MM.1S (cell line): ENCODE measurements around the gene LRRC14B.

Source experiments
- DNase-seq: peaks from one replicate; pipeline ENCODE4 v3.0.0-alpha.2; 2015
- H2AFZ ChIP-seq: fragments of 300-600 bp; sonication (generic); 2 replicates; pipeline ENCODE4 v1.6.0; 2016; ENCODE audit warnings: antibody characterized with exemption, low read length
- H3F3A ChIP-seq: fragments of 300-600 bp; sonication (generic); 2 replicates; pipeline ENCODE4 v1.6.1; 2016; ENCODE audit warnings: mild to moderate bottlenecking, antibody characterized with exemption, low read length, moderate library complexity, mixed read lengths; ENCODE audit not compliant: insufficient read depth
- H3K27ac ChIP-seq: fragments of 300-600 bp; sonication (generic); 2 replicates; pipeline ENCODE4 v1.5.1; 2016; ENCODE audit warnings: mild to moderate bottlenecking, low read length
- H3K27me3 ChIP-seq: fragments of 300-600 bp; sonication (generic); replicated peaks from 2 replicates; pipeline ENCODE4 v1.6.0; 2016; ENCODE audit warnings: low read length; ENCODE audit not compliant: insufficient read depth
- H3K36me3 ChIP-seq: fragments of 300-600 bp; sonication (generic); replicated peaks from 2 replicates; pipeline ENCODE4 v1.6.1; 2016; ENCODE audit warnings: mild to moderate bottlenecking, low read length, mixed read lengths; ENCODE audit not compliant: insufficient read depth
- H3K4me1 ChIP-seq: fragments of 300-600 bp; sonication (generic); 2 replicates; pipeline ENCODE4 v1.6.1; 2016; ENCODE audit warnings: low read length, mixed read lengths
- H3K4me2 ChIP-seq: fragments of 300-600 bp; sonication (generic); 2 replicates; pipeline ENCODE4 v1.6.0; 2016; ENCODE audit warnings: low read depth, low read length
- H3K4me3 ChIP-seq: fragments of 300-600 bp; sonication (generic); 2 replicates; pipeline ENCODE4 v1.5.1; 2016; ENCODE audit warnings: low read length, mixed read lengths
- H3K79me2 ChIP-seq: fragments of 300-600 bp; sonication (generic); 2 replicates; pipeline ENCODE4 v1.6.1; 2016; ENCODE audit warnings: mixed run types, low read length, mixed read lengths
- H3K9ac ChIP-seq: fragments of 300-600 bp; sonication (generic); 2 replicates; pipeline ENCODE4 v1.6.1; 2016; ENCODE audit warnings: low read length, mixed read lengths
- H3K9me2 ChIP-seq: fragments of 300-600 bp; sonication (generic); replicated peaks from 2 replicates; pipeline ENCODE4 v1.6.1; 2016; ENCODE audit warnings: mild to moderate bottlenecking, low read length, mixed read lengths; ENCODE audit not compliant: insufficient read depth
- H3K9me3 ChIP-seq: fragments of 300-600 bp; sonication (generic); replicated peaks from 2 replicates; pipeline ENCODE4 v1.6.1; 2016; ENCODE audit warnings: mild to moderate bottlenecking, low read length, mixed read lengths; ENCODE audit not compliant: insufficient read depth
- H4K20me1 ChIP-seq: fragments of 300-600 bp; sonication (generic); 2 replicates; pipeline ENCODE4 v1.6.1; 2016; ENCODE audit warnings: mild to moderate bottlenecking, low read length, moderate library complexity, mixed read lengths; ENCODE audit not compliant: insufficient read depth
- EZH2 ChIP-seq: fragments of 300-600 bp; sonication (generic); optimal IDR thresholded peaks from 2 replicates; pipeline ENCODE3; 2017; ENCODE audit warnings: low read depth, mild to moderate bottlenecking, antibody characterized with exemption, low read length, mixed read lengths
- EZH2phosphoT487 ChIP-seq: fragments of 300-600 bp; sonication (generic); IDR thresholded peaks from 2 replicates; pipeline ENCODE4 v1.6.1; 2018; ENCODE audit warnings: antibody characterized with exemption, low read length
- TF ChIP-seq, protein P1 (sequence below): fragments of 300-600 bp; sonication (generic); IDR thresholded peaks from 2 replicates; pipeline ENCODE4 v1.5.1; 2016; ENCODE audit warnings: antibody characterized with exemption, low read length, mixed read lengths

LRRC14B gene

GRCh38 chr5:155651-156410, 35.5 kb upstream of the LRRC14B start:
- Histone ChIP-seq H3K79me2 (no peaks in the 10 kb centered on the region), H3K4me2 (no peak overlapping the region), H3K27ac (no peak overlapping the region), H3K36me3 (no peaks in the 10 kb centered on the region), H3F3A (no peaks in the 10 kb centered on the region), H3K4me1 (no peaks in the 10 kb centered on the region), H3K9me2 (no peaks in the 10 kb centered on the region), H3K9ac (no peak overlapping the region), H3K4me3 (no peak overlapping the region), H2AFZ (no peak overlapping the region), H4K20me1 (no peaks in the 10 kb centered on the region), H3K9me3 (no peaks in the 10 kb centered on the region), H3K27me3 (peaks cover 23% of the 10 kb centered on the region)
- DNase-seq: no peak
- TF ChIP-seq, protein P1, sequence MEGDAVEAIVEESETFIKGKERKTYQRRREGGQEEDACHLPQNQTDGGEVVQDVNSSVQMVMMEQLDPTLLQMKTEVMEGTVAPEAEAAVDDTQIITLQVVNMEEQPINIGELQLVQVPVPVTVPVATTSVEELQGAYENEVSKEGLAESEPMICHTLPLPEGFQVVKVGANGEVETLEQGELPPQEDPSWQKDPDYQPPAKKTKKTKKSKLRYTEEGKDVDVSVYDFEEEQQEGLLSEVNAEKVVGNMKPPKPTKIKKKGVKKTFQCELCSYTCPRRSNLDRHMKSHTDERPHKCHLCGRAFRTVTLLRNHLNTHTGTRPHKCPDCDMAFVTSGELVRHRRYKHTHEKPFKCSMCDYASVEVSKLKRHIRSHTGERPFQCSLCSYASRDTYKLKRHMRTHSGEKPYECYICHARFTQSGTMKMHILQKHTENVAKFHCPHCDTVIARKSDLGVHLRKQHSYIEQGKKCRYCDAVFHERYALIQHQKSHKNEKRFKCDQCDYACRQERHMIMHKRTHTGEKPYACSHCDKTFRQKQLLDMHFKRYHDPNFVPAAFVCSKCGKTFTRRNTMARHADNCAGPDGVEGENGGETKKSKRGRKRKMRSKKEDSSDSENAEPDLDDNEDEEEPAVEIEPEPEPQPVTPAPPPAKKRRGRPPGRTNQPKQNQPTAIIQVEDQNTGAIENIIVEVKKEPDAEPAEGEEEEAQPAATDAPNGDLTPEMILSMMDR: no peak
- no peak for TF ChIP-seq EZH2phosphoT487
- no peak for TF ChIP-seq EZH2

- Histone ChIP-seq H3K36me3 (no peaks in the 10 kb centered on the region), H3F3A (no peaks in the 10 kb centered on the region), H3K9me3 (no peaks in the 10 kb centered on the region), H3K9me2 (no peaks in the 10 kb centered on the region), H3K4me2 (no peak overlapping the region), H3K4me3 (no peak overlapping the region), H3K79me2 (no peaks in the 10 kb centered on the region), H3K9ac (no peak overlapping the region), H3K4me1 (no peaks in the 10 kb centered on the region), H4K20me1 (no peaks in the 10 kb centered on the region), H3K27me3 (peaks cover 30% of the 10 kb centered on the region), H3K27ac (no peak overlapping the region), H2AFZ (no peak overlapping the region)
- TF ChIP-seq, protein P1: no peak
- TF ChIP-seq EZH2 (no peak), EZH2phosphoT487 (no peak)
- DNase-seq: no peak
Observed at GRCh38 chr5:156411-157072, 34.8 kb upstream of the LRRC14B start.

DNA sequence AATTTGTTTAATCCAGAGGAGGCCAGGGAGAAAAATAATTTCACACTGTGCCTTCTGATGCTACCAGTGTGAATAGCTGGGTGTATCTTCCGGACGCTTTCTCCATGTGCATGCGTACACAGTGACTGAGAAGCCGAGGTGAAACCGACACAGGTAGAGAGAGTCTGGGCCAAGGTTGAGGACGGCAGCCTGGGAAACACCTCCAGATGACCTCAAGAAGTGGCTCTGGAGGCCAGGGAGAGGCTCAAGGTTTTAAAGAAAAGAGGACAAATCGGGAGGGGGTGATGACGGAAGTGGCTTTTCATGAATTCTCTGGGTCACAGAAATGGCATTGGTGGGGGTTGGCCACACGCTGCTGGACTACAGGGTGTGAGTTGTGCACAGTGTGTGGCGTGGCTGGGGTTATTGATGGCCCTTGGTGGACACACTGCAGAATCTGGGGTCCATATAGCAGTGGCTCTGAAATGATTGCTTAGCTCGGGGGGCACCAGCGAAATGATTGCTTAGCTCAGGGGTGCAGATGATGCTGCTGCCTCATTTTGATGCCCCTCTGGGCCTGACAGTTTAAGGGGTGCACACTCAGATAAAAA, 34.1 kb upstream of the LRRC14B start:
- Histone ChIP-seq H3K9me3 (no peaks in the 10 kb centered on the region), H4K20me1 (no peaks in the 10 kb centered on the region), H3K27me3 (peaks cover 37% of the 10 kb centered on the region), H3K36me3 (no peaks in the 10 kb centered on the region), H3K4me1 (no peaks in the 10 kb centered on the region), H3K4me2 (no peak overlapping the region), H3K4me3 (no peak overlapping the region), H3F3A (no peaks in the 10 kb centered on the region), H2AFZ (no peak overlapping the region), H3K27ac (no peak overlapping the region), H3K9ac (no peak overlapping the region), H3K9me2 (no peaks in the 10 kb centered on the region), H3K79me2 (no peaks in the 10 kb centered on the region)
- DNase-seq: no peak
- TF ChIP-seq, protein P1: no peak
- TF ChIP-seq EZH2phosphoT487: no peak
- no peak for TF ChIP-seq EZH2
